NCI-H1048 (cell line): ENCODE data around the gene FLVCR1.

Experiments
- DNase-seq: peaks from one replicate; lab custom pipeline; 2025; lab: John Stamatoyannopoulos, UW

The FLVCR1 gene

GRCh38 chr1:212915245-212916091 lies 57.4 kb downstream of the FLVCR1 start:
- DNase-seq, result no peak

GRCh38 chr1:212916481-212917133 lies 58.5 kb downstream of the FLVCR1 start:
- DNase-seq, result no peak

- DNase-seq, result no peak
Observed at GRCh38 chr1:212917134-212917485, 59.0 kb downstream of the FLVCR1 start.

GRCh38 chr1:212917858-212918257 lies 59.8 kb downstream of the FLVCR1 start:
- no peak for DNase-seq

- DNase-seq, result no peak
Observed at GRCh38 chr1:212918824-212919223, 60.7 kb downstream of the FLVCR1 start.

GRCh38 chr1:212920246-212920645 lies 62.2 kb downstream of the FLVCR1 start:
- no peak for DNase-seq

GRCh38 chr1:212920896-212921295 lies 62.8 kb downstream of the FLVCR1 start:
- DNase-seq, result no peak

- DNase-seq, result no peak
Observed at GRCh38 chr1:212922016-212922415, 63.9 kb downstream of the FLVCR1 start.

GRCh38 chr1:212926372-212926771 lies 68.3 kb downstream of the FLVCR1 start:
- DNase-seq, result no peak

GRCh38 chr1:212928323-212929291 lies 70.5 kb downstream of the FLVCR1 start:
- no peak for DNase-seq

GRCh38 chr1:212930986-212931678 lies 73.1 kb downstream of the FLVCR1 start:
- DNase-seq, result no peak

GRCh38 chr1:212933815-212934471 lies 75.9 kb downstream of the FLVCR1 start:
- DNase-seq, result no peak

- DNase-seq, result no peak
Observed at GRCh38 chr1:212935387-212935981, 77.4 kb downstream of the FLVCR1 start.

- DNase-seq, result no peak
Observed at GRCh38 chr1:212937034-212937433, 79.0 kb downstream of the FLVCR1 start.

- DNase-seq, result no peak
Observed at GRCh38 chr1:212938846-212939245, 80.8 kb downstream of the FLVCR1 start.

- DNase-seq, result no peak
Observed at GRCh38 chr1:212941452-212941851, 83.4 kb downstream of the FLVCR1 start.

- no peak for DNase-seq
Observed at GRCh38 chr1:212942679-212943392, 84.8 kb downstream of the FLVCR1 start.

GRCh38 chr1:212943393-212943710 lies 85.3 kb downstream of the FLVCR1 start:
- DNase-seq, result no peak

GRCh38 chr1:212944229-212944901 lies 86.3 kb downstream of the FLVCR1 start:
- DNase-seq, result no peak

GRCh38 chr1:212945056-212945455 lies 87.0 kb downstream of the FLVCR1 start:
- no peak for DNase-seq
